Loucy (cell line): ENCODE results near the gene PPP2R2B.

Experiments used
- H2AFZ ChIP-seq: fragments of 200-600 bp; sonication (generic); 2 replicates; pipeline ENCODE4 v1.6.0; 2016; ENCODE audit warnings: antibody characterized with exemption, mild to moderate bottlenecking, low read length, moderate library complexity
- H3F3A ChIP-seq: fragments of 200-600 bp; 2 replicates; pipeline ENCODE4 v1.6.0; 2016; ENCODE audit warnings: antibody characterized with exemption, low read depth, mild to moderate bottlenecking
- H3K27me3 ChIP-seq: fragments of 200-600 bp; sonication (generic); 2 replicates; pipeline ENCODE4 v1.6.1; 2014; ENCODE audit warnings: low read length, mild to moderate bottlenecking; ENCODE audit not compliant: insufficient read depth, poor library complexity, severe bottlenecking
- H3K36me3 ChIP-seq: fragments of 200-600 bp; sonication (generic); 2 replicates; pipeline ENCODE4 v1.6.1; 2016; ENCODE audit warnings: low read length; ENCODE audit not compliant: insufficient read depth
- H3K4me1 ChIP-seq: fragments of 200-600 bp; sonication (generic); 2 replicates; pipeline ENCODE4 v1.5.1; 2014; ENCODE audit warnings: low read length, mild to moderate bottlenecking; ENCODE audit not compliant: insufficient read depth, poor library complexity, severe bottlenecking
- H3K4me2 ChIP-seq: fragments of 200-600 bp; sonication (generic); 2 replicates; pipeline ENCODE4 v1.6.0; 2014; ENCODE audit warnings: antibody characterized with exemption, low read length, low read depth, mild to moderate bottlenecking; ENCODE audit not compliant: poor library complexity, severe bottlenecking
- H3K4me3 ChIP-seq: fragments of 200-600 bp; sonication (generic); 2 replicates; pipeline ENCODE4 v1.5.1; 2014; ENCODE audit warnings: low read length, mild to moderate bottlenecking, mixed read lengths; ENCODE audit not compliant: poor library complexity, severe bottlenecking
- H3K79me2 ChIP-seq: fragments of 200-600 bp; sonication (generic); 2 replicates; pipeline ENCODE4 v1.6.1; 2014; ENCODE audit warnings: low read length; ENCODE audit not compliant: insufficient read depth
- H3K9ac ChIP-seq: fragments of 200-600 bp; sonication (generic); 2 replicates; pipeline ENCODE4 v1.6.0; 2014; ENCODE audit warnings: mild to moderate bottlenecking, low read depth, low read length, moderate library complexity; ENCODE audit not compliant: poor library complexity, severe bottlenecking
- H3K9me2 ChIP-seq: fragments of 200-600 bp; sonication (generic); replicated peaks from 2 replicates; pipeline ENCODE4 v1.6.1; 2016; ENCODE audit warnings: low read depth, low read length, mixed read lengths
- H3K9me3 ChIP-seq: fragments of 200-600 bp; sonication (generic); 2 replicates; pipeline ENCODE4 v1.6.1; 2014; ENCODE audit warnings: mild to moderate bottlenecking, antibody characterized with exemption, low read length, low read depth; ENCODE audit not compliant: insufficient read depth
- H4K20me1 ChIP-seq: fragments of 200-600 bp; sonication (generic); 2 replicates; pipeline ENCODE4 v1.6.0; 2014; ENCODE audit warnings: antibody characterized with exemption, low read length, mild to moderate bottlenecking; ENCODE audit not compliant: insufficient read depth, poor library complexity, severe bottlenecking
- CTCF ChIP-seq: fragments of 200-600 bp; sonication (generic); conservative IDR thresholded peaks from 2 replicates; pipeline ENCODE4 v1.5.1; 2014; ENCODE audit warnings: mild to moderate bottlenecking, antibody characterized with exemption, low read length
- EZH2phosphoT487 ChIP-seq: fragments of 200-600 bp; IDR thresholded peaks from 2 replicates; pipeline ENCODE4 v1.6.1; 2018; ENCODE audit warnings: antibody characterized with exemption, mild to moderate bottlenecking, moderate library complexity, borderline replicate concordance

The PPP2R2B gene

GRCh38 chr5:146549615-146550014, 328.9 kb downstream of the PPP2R2B start:
- Histone ChIP-seq H4K20me1 (no peaks in the 10 kb centered on the region), H3K9me3 (no peaks in the 10 kb centered on the region), H3K27me3 (no peaks in the 10 kb centered on the region), H3K9me2 (no peaks in the 10 kb centered on the region), H3K4me1 (no peaks in the 10 kb centered on the region), H3K79me2 (no peaks in the 10 kb centered on the region), H3K9ac (no peak overlapping the region), H3F3A (no peaks in the 10 kb centered on the region), H2AFZ (no peak overlapping the region), H3K4me3 (no peak overlapping the region), H3K4me2 (no peak overlapping the region), H3K36me3 (no peaks in the 10 kb centered on the region)
- TF ChIP-seq EZH2phosphoT487 (no peak), CTCF (no peak)

- H3K9ac ChIP-seq = no peak overlapping the region
Measured at GRCh38 chr5:146548781-146549449, 329.6 kb downstream of the PPP2R2B start.

GRCh38 chr5:146544232-146544631, 334.3 kb downstream of the PPP2R2B start:
- Histone ChIP-seq H3K9me3 (no peaks in the 10 kb centered on the region), H3K79me2 (no peaks in the 10 kb centered on the region), H3K4me1 (no peaks in the 10 kb centered on the region), H3K27me3 (no peaks in the 10 kb centered on the region), H3K4me2 (no peak overlapping the region), H4K20me1 (no peaks in the 10 kb centered on the region), H3F3A (no peaks in the 10 kb centered on the region), H3K4me3 (no peak overlapping the region), H3K36me3 (no peaks in the 10 kb centered on the region), H3K9me2 (no peaks in the 10 kb centered on the region), H3K9ac (no peak overlapping the region), H2AFZ (no peak overlapping the region)
- TF ChIP-seq CTCF (no peak), EZH2phosphoT487 (no peak)

More at GRCh38 chr5:146548781-146549449, 329.6 kb downstream of the PPP2R2B start:
- Histone ChIP-seq H2AFZ (no peak overlapping the region), H3K27me3 (no peaks in the 10 kb centered on the region), H3K4me3 (no peak overlapping the region), H3K36me3 (no peaks in the 10 kb centered on the region), H3K79me2 (no peaks in the 10 kb centered on the region), H3K9me3 (no peaks in the 10 kb centered on the region), H3F3A (no peaks in the 10 kb centered on the region), H3K9me2 (no peaks in the 10 kb centered on the region), H4K20me1 (no peaks in the 10 kb centered on the region), H3K4me1 (no peaks in the 10 kb centered on the region), H3K4me2 (no peak overlapping the region)
- TF ChIP-seq EZH2phosphoT487 (no peak), CTCF (no peak)
